ENCODE results near the gene SLC26A11.

SLC26A11 gene

DNA sequence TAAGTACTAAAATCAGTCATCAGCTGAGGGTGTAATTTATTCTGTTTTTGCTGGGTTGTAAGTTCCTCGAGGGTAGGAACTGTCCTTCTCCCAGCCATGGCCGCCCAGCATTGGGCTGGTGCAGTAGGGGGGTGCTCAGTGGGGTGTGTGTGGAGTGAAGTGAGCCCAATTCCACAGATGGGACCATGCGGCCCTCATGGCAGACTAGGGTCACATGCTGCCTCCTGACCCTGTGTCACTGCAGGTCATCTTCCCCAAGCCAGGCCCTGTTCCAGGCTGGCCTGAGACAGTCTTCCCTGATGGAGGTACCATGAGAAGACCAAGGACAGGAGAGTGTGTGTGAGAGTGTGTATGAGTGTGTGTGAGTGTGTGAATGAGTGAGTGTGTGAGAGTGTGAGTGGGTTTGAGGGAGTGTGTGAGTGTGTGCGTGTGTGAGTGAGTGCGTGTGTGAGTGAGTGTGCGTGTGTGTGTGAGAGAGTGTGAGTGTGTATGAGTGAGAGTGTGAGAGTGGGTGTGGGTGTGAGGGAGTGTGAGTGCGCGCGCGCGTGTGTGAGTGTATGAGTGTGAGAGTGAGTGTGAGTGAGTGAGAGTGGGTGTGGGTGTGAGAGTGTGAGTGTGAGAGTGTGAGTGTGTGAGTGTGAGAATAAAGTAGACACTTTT, 3.7 kb downstream of the SLC26A11 start:
- Histone ChIP-seq H3K9ac (ENCODE audit: insufficient read length, low read depth) (no peak overlapping the region), H3K36me3 (ENCODE audit: insufficient read depth, insufficient read length, low read length) (peaks cover 45% of the 10 kb centered on the region), H3K27me3 (ENCODE audit: insufficient read depth, insufficient read length) (no peaks in the 10 kb centered on the region), H3K4me1 (ENCODE audit: insufficient read depth, insufficient read length) (peaks cover 20% of the 10 kb centered on the region), H3K9me3 (ENCODE audit: insufficient read depth, low read length) (no peaks in the 10 kb centered on the region), H3K4me3 (ENCODE audit: insufficient read length, low read depth) (no peak overlapping the region)
- DNase-seq (ENCODE audit: low read depth, low spot score): no peak
- no peak for TF ChIP-seq ZNF274 (IDR thresholded peaks at IDR 0.05; ENCODE audit: low read depth, low read length)
- TF ChIP-seq SUZ12 (IDR thresholded peaks at IDR 0.05; ENCODE audit: extremely low read depth, insufficient read depth, insufficient read length): no peak
- no peak for TF ChIP-seq YY1 (IDR thresholded peaks at IDR 0.05; ENCODE audit: insufficient read depth, insufficient read length)

DNA sequence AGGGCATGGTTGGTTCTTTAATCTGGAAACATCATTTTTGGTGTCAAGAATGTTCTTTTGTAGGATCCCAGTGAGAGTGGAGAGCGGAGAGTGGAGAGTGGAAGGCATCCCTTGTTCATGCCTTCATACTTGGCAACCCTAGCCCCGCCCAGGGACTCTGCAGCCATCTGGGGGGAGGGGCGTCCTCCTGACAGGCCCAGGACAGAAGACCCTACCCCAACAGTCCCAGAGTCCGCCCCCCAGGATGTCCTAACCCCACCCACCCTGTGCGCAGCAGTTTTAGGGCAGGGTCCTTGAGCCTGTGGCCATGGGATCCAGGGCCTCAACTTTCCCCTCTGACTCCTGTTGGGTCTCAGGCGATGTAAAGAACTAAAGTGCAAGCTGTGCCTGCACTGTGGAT, 4.5 kb downstream of the SLC26A11 start:
- Histone ChIP-seq H3K36me3 (ENCODE audit: insufficient read depth, insufficient read length, low read length) (peaks cover 49% of the 10 kb centered on the region), H3K4me3 (ENCODE audit: insufficient read length, low read depth) (no peak overlapping the region), H3K9ac (ENCODE audit: insufficient read length, low read depth) (no peak overlapping the region), H3K4me1 (ENCODE audit: insufficient read depth, insufficient read length) (peaks cover 20% of the 10 kb centered on the region), H3K27me3 (ENCODE audit: insufficient read depth, insufficient read length) (no peaks in the 10 kb centered on the region), H3K9me3 (ENCODE audit: insufficient read depth, low read length) (no peaks in the 10 kb centered on the region)
- TF ChIP-seq YY1 (IDR thresholded peaks at IDR 0.05; ENCODE audit: insufficient read depth, insufficient read length): no peak
- TF ChIP-seq ZNF274 (IDR thresholded peaks at IDR 0.05; ENCODE audit: low read depth, low read length): no peak
- TF ChIP-seq SUZ12 (IDR thresholded peaks at IDR 0.05; ENCODE audit: extremely low read depth, insufficient read depth, insufficient read length): no peak
- no peak for DNase-seq (ENCODE audit: low read depth, low spot score)

GRCh38 chr17:80225230-80225629, 5.0 kb downstream of the SLC26A11 start:
- no peak for TF ChIP-seq YY1 (IDR thresholded peaks at IDR 0.05; ENCODE audit: insufficient read depth, insufficient read length)
- TF ChIP-seq ZNF274 (IDR thresholded peaks at IDR 0.05; ENCODE audit: low read depth, low read length): no peak
- TF ChIP-seq SUZ12 (IDR thresholded peaks at IDR 0.05; ENCODE audit: extremely low read depth, insufficient read depth, insufficient read length): no peak
- H3K4me1 ChIP-seq (ENCODE audit: insufficient read depth, insufficient read length): peaks cover 20% of the 10 kb centered on the region

GRCh38 chr17:80227156-80227555, 6.9 kb downstream of the SLC26A11 start:
- no peaks in the 10 kb centered on the region for H3K27me3 ChIP-seq (ENCODE audit: insufficient read depth, insufficient read length)
- peaks cover 12% of the 10 kb centered on the region for H3K4me1 ChIP-seq (ENCODE audit: insufficient read depth, insufficient read length)
- H3K9ac ChIP-seq (ENCODE audit: insufficient read length, low read depth): no peak overlapping the region
- DNase-seq (ENCODE audit: low read depth, low spot score): no peak
- H3K36me3 ChIP-seq (ENCODE audit: insufficient read depth, insufficient read length, low read length): peaks cover 42% of the 10 kb centered on the region
- no peak for TF ChIP-seq YY1 (IDR thresholded peaks at IDR 0.05; ENCODE audit: insufficient read depth, insufficient read length)
- no peak for TF ChIP-seq ZNF274 (IDR thresholded peaks at IDR 0.05; ENCODE audit: low read depth, low read length)
- no peak for TF ChIP-seq SUZ12 (IDR thresholded peaks at IDR 0.05; ENCODE audit: extremely low read depth, insufficient read depth, insufficient read length)
- peaks cover 9% of the 10 kb centered on the region for H3K9me3 ChIP-seq (ENCODE audit: insufficient read depth, low read length)
- H3K4me3 ChIP-seq (ENCODE audit: insufficient read length, low read depth): no peak overlapping the region

More at GRCh38 chr17:80225230-80225629, 5.0 kb downstream of the SLC26A11 start:
- Histone ChIP-seq H3K9ac (ENCODE audit: insufficient read length, low read depth) (no peak overlapping the region), H3K4me3 (ENCODE audit: insufficient read length, low read depth) (no peak overlapping the region), H3K27me3 (ENCODE audit: insufficient read depth, insufficient read length) (no peaks in the 10 kb centered on the region), H3K36me3 (ENCODE audit: insufficient read depth, insufficient read length, low read length) (peaks cover 49% of the 10 kb centered on the region), H3K9me3 (ENCODE audit: insufficient read depth, low read length) (no peaks in the 10 kb centered on the region)
- DNase-seq (ENCODE audit: low read depth, low spot score): no peak

GRCh38 chr17:80227666-80228065, 7.4 kb downstream of the SLC26A11 start:
- Histone ChIP-seq H3K4me1 (ENCODE audit: insufficient read depth, insufficient read length) (peaks cover 12% of the 10 kb centered on the region), H3K36me3 (ENCODE audit: insufficient read depth, insufficient read length, low read length) (peaks cover 43% of the 10 kb centered on the region)

GRCh38 chr17:80228477-80228876, 8.2 kb downstream of the SLC26A11 start:
- H3K4me1 ChIP-seq (ENCODE audit: insufficient read depth, insufficient read length): peaks cover 12% of the 10 kb centered on the region
- peaks cover 22% of the 10 kb centered on the region for H3K9me3 ChIP-seq (ENCODE audit: insufficient read depth, low read length)
- H3K27me3 ChIP-seq (ENCODE audit: insufficient read depth, insufficient read length): no peaks in the 10 kb centered on the region
- H3K36me3 ChIP-seq (ENCODE audit: insufficient read depth, insufficient read length, low read length): peaks cover 38% of the 10 kb centered on the region
- no peak overlapping the region for H3K9ac ChIP-seq (ENCODE audit: insufficient read length, low read depth)
- TF ChIP-seq SUZ12 (IDR thresholded peaks at IDR 0.05; ENCODE audit: extremely low read depth, insufficient read depth, insufficient read length) (no peak), YY1 (IDR thresholded peaks at IDR 0.05; ENCODE audit: insufficient read depth, insufficient read length) (no peak), ZNF274 (IDR thresholded peaks at IDR 0.05; ENCODE audit: low read depth, low read length) (no peak)
- no peak overlapping the region for H3K4me3 ChIP-seq (ENCODE audit: insufficient read length, low read depth)
- no peak for DNase-seq (ENCODE audit: low read depth, low spot score)

More at GRCh38 chr17:80227666-80228065, 7.4 kb downstream of the SLC26A11 start:
- no peaks in the 10 kb centered on the region for H3K27me3 ChIP-seq (ENCODE audit: insufficient read depth, insufficient read length)
- TF ChIP-seq ZNF274 (IDR thresholded peaks at IDR 0.05; ENCODE audit: low read depth, low read length) (no peak), YY1 (IDR thresholded peaks at IDR 0.05; ENCODE audit: insufficient read depth, insufficient read length) (no peak), SUZ12 (IDR thresholded peaks at IDR 0.05; ENCODE audit: extremely low read depth, insufficient read depth, insufficient read length) (no peak)
- H3K9me3 ChIP-seq (ENCODE audit: insufficient read depth, low read length): peaks cover 14% of the 10 kb centered on the region
- no peak overlapping the region for H3K9ac ChIP-seq (ENCODE audit: insufficient read length, low read depth)
- no peak overlapping the region for H3K4me3 ChIP-seq (ENCODE audit: insufficient read length, low read depth)
- no peak for DNase-seq (ENCODE audit: low read depth, low spot score)

DNA sequence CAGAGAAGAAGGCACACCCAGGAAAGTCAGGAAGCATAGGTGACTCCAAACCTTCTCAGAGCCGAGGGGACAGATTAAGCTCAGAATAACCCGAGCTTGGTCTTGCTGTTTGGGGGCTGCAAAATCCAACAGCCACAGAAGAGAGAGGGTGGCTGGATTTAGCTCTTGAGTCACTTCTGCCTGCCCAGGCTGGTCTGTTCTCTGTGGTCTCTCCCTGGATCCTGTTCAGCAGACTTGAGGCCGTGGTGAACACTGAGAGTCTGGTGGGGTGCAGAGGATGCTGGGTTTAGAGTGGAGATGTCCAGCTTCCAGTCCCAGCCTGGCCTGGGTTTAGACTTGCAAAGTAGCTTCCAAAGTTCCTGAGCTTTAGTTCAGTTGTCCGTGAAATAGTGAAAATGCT, 8.8 kb downstream of the SLC26A11 start:
- H3K27me3 ChIP-seq (ENCODE audit: insufficient read depth, insufficient read length): no peaks in the 10 kb centered on the region
- peaks cover 12% of the 10 kb centered on the region for H3K4me1 ChIP-seq (ENCODE audit: insufficient read depth, insufficient read length)
- no peak for DNase-seq (ENCODE audit: low read depth, low spot score)
- TF ChIP-seq YY1 (IDR thresholded peaks at IDR 0.05; ENCODE audit: insufficient read depth, insufficient read length): no peak
- no peak for TF ChIP-seq SUZ12 (IDR thresholded peaks at IDR 0.05; ENCODE audit: extremely low read depth, insufficient read depth, insufficient read length)
- no peak for TF ChIP-seq ZNF274 (IDR thresholded peaks at IDR 0.05; ENCODE audit: low read depth, low read length)
- H3K4me3 ChIP-seq (ENCODE audit: insufficient read length, low read depth): no peak overlapping the region
- H3K9me3 ChIP-seq (ENCODE audit: insufficient read depth, low read length): peaks cover 25% of the 10 kb centered on the region
- no peak overlapping the region for H3K9ac ChIP-seq (ENCODE audit: insufficient read length, low read depth)
- H3K36me3 ChIP-seq (ENCODE audit: insufficient read depth, insufficient read length, low read length): peaks cover 33% of the 10 kb centered on the region

All from NT2/D1 (cell line).